GM23248 (cell line): Measurements from ENCODE around the gene ADGRV1. TPM values are rescaled to one million over a fixed set of nuclear protein-coding genes. Genes with fewer than 3 reads are reported as not detected.

ENCODE experiments used
- DNase-seq: peaks from one replicate; pipeline ENCODE4 v3.0.0-alpha.2; 2015
- H2AFZ ChIP-seq: fragments of 200-600 bp; sonication (generic); 2 replicates; pipeline ENCODE4 v1.6.1; 2016; ENCODE audit warnings: antibody characterized with exemption
- H3F3A ChIP-seq: fragments of 200-600 bp; sonication (generic); 2 replicates; pipeline ENCODE4 v1.6.1; 2016; ENCODE audit warnings: mild to moderate bottlenecking, antibody characterized with exemption, mixed run types; ENCODE audit not compliant: insufficient read depth
- H3K27ac ChIP-seq: fragments of 200-600 bp; sonication (generic); 2 replicates; pipeline ENCODE4 v1.5.1; 2016; ENCODE audit warnings: mild to moderate bottlenecking
- H3K27me3 ChIP-seq: fragments of 200-600 bp; sonication (generic); replicated peaks from 2 replicates; pipeline ENCODE4 v1.6.1; 2016; ENCODE audit warnings: mild to moderate bottlenecking; ENCODE audit not compliant: insufficient read depth
- H3K36me3 ChIP-seq: fragments of 200-600 bp; sonication (generic); 2 replicates; pipeline ENCODE4 v1.6.1; 2016; ENCODE audit warnings: low read depth, mild to moderate bottlenecking
- H3K4me1 ChIP-seq: fragments of 200-600 bp; sonication (generic); 2 replicates; pipeline ENCODE4 v1.6.1; 2016; ENCODE audit warnings: mild to moderate bottlenecking; ENCODE audit not compliant: insufficient read depth
- H3K4me2 ChIP-seq: fragments of 200-600 bp; sonication (generic); one replicate; pipeline ENCODE4 v1.6.1; 2016; ENCODE audit warnings: mild to moderate bottlenecking; ENCODE audit not compliant: unreplicated experiment
- H3K4me3 ChIP-seq: fragments of 200-600 bp; sonication (generic); 2 replicates; pipeline ENCODE4 v1.5.1; 2016; ENCODE audit warnings: mild to moderate bottlenecking
- H3K79me2 ChIP-seq: fragments of 200-600 bp; sonication (generic); 2 replicates; pipeline ENCODE4 v1.6.1; 2016; ENCODE audit warnings: mild to moderate bottlenecking; ENCODE audit not compliant: insufficient read depth
- H3K9ac ChIP-seq: fragments of 200-600 bp; sonication (generic); 2 replicates; pipeline ENCODE4 v1.6.1; 2016; ENCODE audit warnings: mild to moderate bottlenecking
- H3K9me2 ChIP-seq: fragments of 200-600 bp; sonication (generic); 2 replicates; pipeline ENCODE4 v1.6.1; 2016; ENCODE audit warnings: mixed run types, mild to moderate bottlenecking, moderate library complexity; ENCODE audit not compliant: insufficient read depth
- H3K9me3 ChIP-seq: fragments of 200-600 bp; sonication (generic); one replicate; pipeline ENCODE4 v1.6.1; 2017; ENCODE audit warnings: low read depth
- H4K20me1 ChIP-seq: fragments of 200-600 bp; sonication (generic); 2 replicates; pipeline ENCODE4 v1.6.0; 2016; ENCODE audit not compliant: insufficient read depth
- EZH2 ChIP-seq: fragments of 200-600 bp; sonication (generic); IDR thresholded peaks from 2 replicates; pipeline ENCODE4 v1.6.1; 2018; ENCODE audit warnings: antibody characterized with exemption, mild to moderate bottlenecking; ENCODE audit not compliant: insufficient read depth, poor library complexity, severe bottlenecking
- EZH2phosphoT487 ChIP-seq: fragments of 200-600 bp; sonication (generic); IDR thresholded peaks from 2 replicates; pipeline ENCODE4 v1.6.1; 2018; ENCODE audit warnings: antibody characterized with exemption, moderate library complexity, mild to moderate bottlenecking, low read depth; ENCODE audit not compliant: insufficient read depth
- WGBS, 2 experiments: methylation state at CpG; one replicate each; pipeline ENCODE4 v1.1.6; 2015 to 2017; ENCODE audit warnings: low lambda C conversion rate in 2 of 2, low coverage in 1 of 2; ENCODE audit errors: missing lambda C conversion rate in 2 of 2; 5-methylcytosine and 5-hydroxymethylcytosine counted together
- in situ Hi-C: fragments of 300-500 bp; cut with MboI; formaldehyde crosslinking; loops from 2 replicates; pipeline ENCODE4 v1.15.0; 2020
- polyA plus RNA-seq: library from polyadenylated mRNA; unstranded; fragments of >200 nt; fragmentation: Nextera tagmentation; extraction: Ambion mirVana; gene quantifications from 2 replicates; pipeline ENCODE4 v1.2.1, GENCODE V29; 2016
- total RNA-seq: library from RNA; depleted of rRNA; stranded (reverse); fragments of >200 nt; shearing (Covaris generic); gene quantifications from 2 replicates; pipeline ENCODE4 v1.2.3, GENCODE V29; 2014

ADGRV1 gene
- total and polyA plus RNA-seq, 2 experiments from 2014 or later, result not detected

DNA sequence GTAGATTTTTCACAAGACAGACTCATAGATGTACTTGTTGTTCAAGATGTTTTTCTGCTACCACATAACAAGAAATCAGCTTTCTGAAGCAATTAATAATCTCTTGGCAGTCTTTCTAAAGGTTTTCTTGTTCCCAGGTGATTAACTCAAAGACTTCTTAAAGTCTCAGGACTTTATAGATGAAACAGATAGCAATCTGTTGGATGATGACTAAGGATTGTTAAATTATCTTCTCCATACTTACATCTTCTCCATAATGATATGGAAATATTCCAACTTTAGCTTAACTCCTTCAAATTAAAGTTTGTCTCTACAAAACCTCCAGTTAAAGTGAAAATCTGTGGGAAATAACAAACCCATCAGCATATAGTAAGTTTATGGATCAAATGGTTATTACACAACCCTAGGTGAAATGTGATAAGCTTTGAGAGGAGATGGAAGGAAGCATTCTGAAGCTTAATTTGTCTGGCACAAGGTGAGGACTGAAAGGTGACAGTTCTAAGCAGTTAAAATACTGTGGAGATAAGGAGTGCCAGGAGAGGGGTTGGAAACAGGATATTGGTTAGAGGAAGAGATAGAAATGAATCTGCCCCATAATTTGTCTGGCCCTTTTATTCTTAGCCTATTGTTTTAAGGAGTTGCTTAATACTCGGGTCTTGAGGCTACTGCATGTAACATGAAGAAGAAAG lies 326.7 kb downstream of the ADGRV1 start:
- Histone ChIP-seq H3K9me2 (no peaks in the 10 kb centered on the region), H2AFZ (no peak overlapping the region), H3K79me2 (no peaks in the 10 kb centered on the region), H3K4me3 (no peak overlapping the region), H4K20me1 (no peaks in the 10 kb centered on the region), H3K36me3 (no peaks in the 10 kb centered on the region), H3K4me2 (no peak overlapping the region), H3F3A (no peaks in the 10 kb centered on the region), H3K9me3 (no peaks in the 10 kb centered on the region), H3K27me3 (peaks cover 42% of the 10 kb centered on the region), H3K4me1 (no peaks in the 10 kb centered on the region), H3K27ac (no peak overlapping the region), H3K9ac (no peak overlapping the region)
- in situ Hi-C loops, result no loop called here
- DNase-seq, result no peak
- no peak for TF ChIP-seq EZH2
- no peak for TF ChIP-seq EZH2phosphoT487
- WGBS, 2 experiments, result 13 to 33% methylated on average over 1 of the region's 1 CpG

DNA sequence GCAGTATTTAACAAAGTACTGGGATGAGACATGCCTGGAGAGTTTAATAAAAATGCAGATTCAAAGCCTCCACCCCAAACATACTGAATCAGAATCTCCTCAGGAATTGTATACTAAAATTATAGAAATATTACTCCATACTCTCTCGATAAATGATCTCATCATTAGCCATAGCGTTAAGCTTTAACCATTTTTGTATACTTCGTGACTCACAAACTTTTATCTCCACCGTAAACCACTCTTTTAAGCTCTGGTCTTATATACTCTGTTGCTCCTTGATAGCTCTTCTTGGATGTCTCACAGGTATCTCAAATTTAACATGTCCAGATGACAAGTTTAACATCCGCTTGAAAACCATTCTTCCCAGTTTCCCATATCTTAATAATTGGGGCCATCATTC lies 327.8 kb downstream of the ADGRV1 start:
- no peak for DNase-seq

GRCh38 chr5:90888511-90889324 lies 330.1 kb downstream of the ADGRV1 start:
- WGBS, 2 experiments, result 95 to 100% methylated on average over 1 of the region's 1 CpG
- H3F3A ChIP-seq, result no peaks in the 10 kb centered on the region
- DNase-seq, result peak; percentile 40
- no peak overlapping the region for H3K4me3 ChIP-seq
- no peaks in the 10 kb centered on the region for H3K79me2 ChIP-seq
- H3K4me2 ChIP-seq, result no peak overlapping the region
- in situ Hi-C loops, result no loop called here
- no peak overlapping the region for H3K27ac ChIP-seq
- H4K20me1 ChIP-seq, result no peaks in the 10 kb centered on the region
- TF ChIP-seq EZH2phosphoT487 (no peak), EZH2 (no peak)
- no peaks in the 10 kb centered on the region for H3K9me3 ChIP-seq
- H3K36me3 ChIP-seq, result no peaks in the 10 kb centered on the region
- no peaks in the 10 kb centered on the region for H3K4me1 ChIP-seq
- no peak overlapping the region for H3K9ac ChIP-seq
- H2AFZ ChIP-seq, result no peak overlapping the region
- H3K27me3 ChIP-seq, result peaks cover 21% of the 10 kb centered on the region
- H3K9me2 ChIP-seq, result no peaks in the 10 kb centered on the region

More for the DNA sequence above, 327.8 kb downstream of the ADGRV1 start:
- 85% methylated on average over 5 of the region's 5 CpGs for WGBS, 2 experiments
- Histone ChIP-seq H3K79me2 (no peaks in the 10 kb centered on the region), H3K4me1 (no peaks in the 10 kb centered on the region), H3K9me2 (no peaks in the 10 kb centered on the region), H3K27ac (no peak overlapping the region), H3K4me3 (no peak overlapping the region), H3K4me2 (no peak overlapping the region), H2AFZ (no peak overlapping the region), H3K36me3 (no peaks in the 10 kb centered on the region), H4K20me1 (no peaks in the 10 kb centered on the region), H3K27me3 (peaks cover 32% of the 10 kb centered on the region), H3K9ac (no peak overlapping the region), H3K9me3 (no peaks in the 10 kb centered on the region), H3F3A (no peaks in the 10 kb centered on the region)
- in situ Hi-C loops, result no loop called here
- no peak for TF ChIP-seq EZH2phosphoT487
- no peak for TF ChIP-seq EZH2

DNA sequence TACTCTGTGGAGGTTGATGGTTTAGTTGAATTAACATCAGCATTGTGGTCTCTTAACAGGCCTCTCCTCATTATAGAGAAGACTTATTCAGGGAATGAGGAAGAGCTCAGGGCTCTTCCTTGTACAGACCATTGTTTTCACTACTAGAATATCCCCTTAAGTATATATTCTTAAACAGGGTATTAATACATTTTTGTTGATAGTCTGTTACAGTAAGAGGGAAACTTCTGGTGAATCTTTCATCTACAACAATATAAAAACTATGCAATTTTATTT lies 330.7 kb downstream of the ADGRV1 start:
- Histone ChIP-seq H2AFZ (no peak overlapping the region), H3K4me3 (no peak overlapping the region), H4K20me1 (no peaks in the 10 kb centered on the region), H3K79me2 (no peaks in the 10 kb centered on the region), H3K9ac (no peak overlapping the region), H3K9me3 (no peaks in the 10 kb centered on the region), H3K27ac (no peak overlapping the region), H3K36me3 (no peaks in the 10 kb centered on the region), H3K4me2 (no peak overlapping the region), H3K9me2 (no peaks in the 10 kb centered on the region), H3K4me1 (no peaks in the 10 kb centered on the region), H3F3A (no peaks in the 10 kb centered on the region), H3K27me3 (peaks cover 21% of the 10 kb centered on the region)
- TF ChIP-seq EZH2 (no peak), EZH2phosphoT487 (no peak)
- in situ Hi-C loops, result no loop called here
- DNase-seq, result no peak
